Measurements from ENCODE around the gene LRP5. TPM values are rescaled to one million over a fixed set of nuclear protein-coding genes. Genes with fewer than 3 reads are reported as not detected.
A peak's percentile ranks its signal among the peaks of the same experiment; 100 is the strongest.

Gene LRP5
- total and polyA plus RNA-seq, 9 of the 15 experiments (the other 6 are each of a cell fraction or from before 2014, with no cell fraction given), result 0.48 to 44.2 (median 13.5) TPM

DNA sequence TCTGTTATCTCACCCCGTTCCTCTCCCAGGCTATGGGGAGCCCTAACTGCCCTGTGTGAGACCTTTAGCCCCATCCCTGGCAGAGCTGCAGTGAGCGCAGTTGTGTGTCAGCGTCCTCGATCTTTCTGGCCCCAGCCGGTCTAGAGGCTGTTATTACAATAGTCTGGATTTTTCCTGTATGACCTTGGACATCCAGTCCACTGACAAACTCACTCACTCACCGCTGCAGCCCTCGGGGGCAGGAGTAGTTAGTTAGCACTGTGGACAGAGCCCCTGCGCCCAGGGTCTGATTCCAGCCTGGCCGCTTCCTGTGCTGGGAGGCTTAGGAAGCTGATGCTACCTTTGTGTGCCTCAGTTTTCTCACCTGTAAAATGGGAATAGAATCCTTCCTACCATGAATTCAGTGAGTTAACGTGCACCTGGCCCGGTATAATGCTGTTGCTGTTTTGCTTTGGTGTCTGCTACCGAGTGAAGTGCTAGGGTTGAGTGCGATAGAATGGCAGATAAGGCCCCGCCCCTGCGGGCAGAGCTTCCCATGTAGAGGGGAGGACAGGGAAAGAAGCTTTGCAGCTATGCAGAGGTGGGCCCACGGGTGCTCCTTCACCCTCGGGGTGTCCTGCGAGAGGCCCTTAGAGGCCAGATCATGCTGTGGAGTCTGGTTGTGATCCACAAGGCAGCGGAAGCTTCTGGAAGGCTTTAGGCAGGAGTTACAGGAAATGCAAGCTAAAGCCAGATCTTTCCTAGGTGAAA lies 3.0 kb downstream of the LRP5 start (continued):
- TF ChIP-seq NR2C2 (CRISPR knock-in tag; IDR thresholded peaks at IDR 0.05) (0 out of 2 replicates have a peak, but pooled peaks have one; percentile 37), NR2C2 (tag; IDR thresholded peaks at IDR 0.05) (no peak)

DNA sequence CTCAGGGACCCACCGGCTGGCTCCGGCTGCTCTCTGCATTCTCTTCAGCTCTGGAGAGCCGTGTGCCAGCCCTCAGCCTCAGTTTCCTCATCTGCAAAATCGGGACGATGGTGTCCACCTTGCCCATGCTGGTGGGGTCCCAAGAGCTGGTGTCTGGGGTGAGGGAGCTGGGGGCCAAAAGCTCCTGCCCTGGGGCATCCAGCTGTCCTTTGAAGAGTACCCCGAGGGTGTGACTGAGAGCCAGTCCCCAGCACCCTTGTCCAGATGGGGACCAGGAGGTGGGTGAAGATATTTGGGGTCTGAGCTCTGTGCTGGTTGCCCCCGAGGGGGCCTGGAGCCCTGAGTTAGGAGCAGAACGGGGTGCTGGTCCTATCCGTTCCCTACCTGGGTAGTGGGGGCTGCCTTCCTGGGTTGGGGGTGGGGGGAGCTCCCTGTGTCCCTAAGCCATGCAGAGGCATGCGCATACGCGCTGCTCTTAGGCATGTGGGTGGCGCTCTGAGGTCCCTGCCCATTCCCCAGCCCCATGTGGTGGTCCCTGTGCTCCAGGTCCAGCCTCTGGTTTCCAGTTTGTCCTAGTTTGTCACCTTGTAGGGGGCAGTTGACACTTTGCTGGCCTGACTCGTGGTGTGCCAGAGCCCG lies 4.9 kb downstream of the LRP5 start:
- no peak for FAIRE-seq
- H3K4me3 ChIP-seq, result no peak overlapping the region
- ChIA-PET CTCF (ENCODE audit: low intra/inter-chr PET ratio) (interaction anchor here (0.6 kb wide), 1 partner anchor 522 kb away, joined by 3 read pairs; no protein-coding TSS in a partner anchor), POLR2A (no interaction called here)
- H3K4me2 ChIP-seq (ENCODE audit: insufficient read depth, low read length), result no peak overlapping the region
- H3K9me1 ChIP-seq (ENCODE audit: control insufficient read depth, insufficient read depth, low read length), result peaks cover 8% of the 10 kb centered on the region
- H3K27ac ChIP-seq (ENCODE audit: extremely low read depth, low read depth, low read length), result no peak overlapping the region
- H3K4me1 ChIP-seq (replicated peaks in 1 of 2; ENCODE audit: control insufficient read depth in 2 of 2, insufficient read depth in 2 of 2, low read length in 2 of 2), result peaks cover 12 to 44% of the 10 kb centered on the region in 2 experiments
- H4K20me1 ChIP-seq (replicated peaks; ENCODE audit: control insufficient read depth, insufficient read depth, low read length), result peaks cover 13% of the 10 kb centered on the region
- H2AFZ ChIP-seq (ENCODE audit: low read depth, low read length), result no peak overlapping the region
- no peaks in the 10 kb centered on the region for H3K9me3 ChIP-seq (replicated peaks; ENCODE audit: control insufficient read depth, insufficient read depth, low read depth, low read length)
- peak overlapping the region in 1 of 2 experiments; percentile 60; a peak in 2 of 4 replicates for H3K9ac ChIP-seq (ENCODE audit: insufficient read depth in 1 of 2, low read depth in 2 of 2, low read length in 2 of 2)
- no peak for DNase-seq (ENCODE audit: extremely low read depth in 1 of 4, low spot score in 3 of 4)
- 83% methylated on average over 13 of the region's 15 CpGs for WGBS (ENCODE audit: insufficient coverage, low coverage, missing lambda C conversion rate)
- TF ChIP-seq CREM (IDR thresholded peaks at IDR 0.05; ENCODE audit: low read depth) (no peak), RBFOX2 (IDR thresholded peaks at IDR 0.05; ENCODE audit: low read depth, low read length) (peak; percentile 14; the same call in 1 of the 2 replicates)
- peaks cover 13% of the 10 kb centered on the region; the same call in 1 of the 3 replicates for H3K36me3 ChIP-seq (ENCODE audit: control insufficient read depth, insufficient read depth, low read length)
- ATAC-seq, result no peak
- peaks cover 88% of the 10 kb centered on the region for H3K79me2 ChIP-seq (ENCODE audit: control insufficient read depth, insufficient read depth, low read length)
- H3K27me3 ChIP-seq (ENCODE audit: control insufficient read depth in 2 of 2, insufficient read depth in 2 of 2, low read length in 2 of 2), result no peaks in the 10 kb centered on the region
- in situ Hi-C loops (cut with MboI), result no loop called here
- intact Hi-C loops (cut with micrococcal nuclease), result no loop called here
- no TSS peak for BruUV-seq (replicated peaks)

Measured in K562 (cell line).